Peyer's patch (tissue), 4 donors: Measurements from ENCODE around the gene ANKRD55. TPM values are rescaled to one million over a fixed set of nuclear protein-coding genes. Genes with fewer than 3 reads are reported as not detected.
"Not testable (repeated sequence)": the region's sequence is repeated elsewhere in the genome, so short reads cannot be mapped to it uniquely, and the experiment has no call there.

Experiments used
- DNase-seq, 3 donors: peaks; one replicate each; pipeline ENCODE4 v3.0.0-alpha.2; 2017 to 2019
- H3K27ac ChIP-seq, 4 donors: fragments of 200-600 bp; sonication (generic); one replicate each; pipeline ENCODE4 v1.5.1; 2016 to 2019
- H3K27me3 ChIP-seq, 2 donors: fragments of 200-600 bp; sonication (generic); one replicate each; pipeline ENCODE4 v1.5.1; 2019
- H3K36me3 ChIP-seq, 3 donors: fragments of 200-600 bp; sonication (generic); one replicate each; pipeline ENCODE4 v1.5.1; 2016 to 2019
- H3K4me1 ChIP-seq, 4 donors: fragments of 200-600 bp; sonication (generic); one replicate each; pipeline ENCODE4 v1.5.1; 2016 to 2019
- H3K4me3 ChIP-seq, 4 donors: fragments of 200-600 bp; sonication (generic); 1 replicate in 3 of 4; 2 replicates in 1 of 4; pipeline ENCODE4 v1.5.1; 2016 to 2019; ENCODE audit warnings: mild to moderate bottlenecking in 1 of 4
- H3K9me3 ChIP-seq, 4 donors: fragments of 200-600 bp; sonication (generic); one replicate each; pipeline ENCODE4 v1.5.1; 2016 to 2019; ENCODE audit warnings: mild to moderate bottlenecking in 1 of 4
- POLR2A ChIP-seq, 2 donors: fragments of 450-650 bp; IDR thresholded peaks; one replicate each; pipeline ENCODE4 v1.5.1; 2017; ENCODE audit warnings: antibody characterized with exemption in 2 of 2, mild to moderate bottlenecking in 2 of 2, moderate library complexity in 2 of 2
- total RNA-seq, 4 donors: library from RNA; depleted of rRNA; stranded (reverse); fragments of >200 nt; gene quantifications; one replicate each; pipeline ENCODE4 v1.1.0, GENCODE V29; 2016
- TF ChIP-seq, protein P1 (sequence below), 6 experiments: fragments of 450-650 bp in 4 of 6; fragments of 200-600 bp in 2 of 6; sonication (generic) in 1 of 6; IDR thresholded peaks; one replicate each; pipeline ENCODE4 v1.5.1; 2017 to 2019; ENCODE audit warnings: antibody characterized with exemption in 6 of 6, mild to moderate bottlenecking in 3 of 6, moderate library complexity in 1 of 6

The ANKRD55 gene
- total RNA-seq, 4 donors from 2014 or later = 0.80 to 8.3 TPM; not detected in 2

DNA sequence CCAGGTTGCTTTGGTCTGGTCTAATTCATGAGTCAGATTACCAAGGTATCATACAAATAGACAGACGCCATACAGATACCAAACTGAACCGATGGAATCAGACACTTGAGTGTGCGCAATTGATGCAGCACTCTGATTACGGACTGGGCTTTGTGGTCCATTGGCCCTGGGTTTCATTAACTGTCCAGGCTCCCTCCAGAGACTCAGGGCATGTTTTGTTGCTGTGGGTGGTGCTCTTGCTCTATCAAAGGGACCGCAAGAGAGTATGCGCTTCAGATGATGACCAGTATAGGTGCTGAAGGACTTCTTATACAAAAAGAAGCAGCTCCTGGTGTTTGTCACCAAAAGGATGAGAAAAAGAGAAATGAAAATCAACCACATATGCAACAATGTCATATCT is 36.9 kb upstream of the ANKRD55 start:
- Histone ChIP-seq H3K27me3 (no peaks in the 10 kb centered on the region), H3K9me3 (no peaks in the 10 kb centered on the region), H3K36me3 (no peaks in the 10 kb centered on the region), H3K27ac (peak overlapping the region in 1 of 4 donors; percentile 31), H3K4me1 (peaks cover 0 to 4% (median 0%) of the 10 kb centered on the region in 4 donors), H3K4me3 (no peak overlapping the region)
- TF ChIP-seq, protein P1, sequence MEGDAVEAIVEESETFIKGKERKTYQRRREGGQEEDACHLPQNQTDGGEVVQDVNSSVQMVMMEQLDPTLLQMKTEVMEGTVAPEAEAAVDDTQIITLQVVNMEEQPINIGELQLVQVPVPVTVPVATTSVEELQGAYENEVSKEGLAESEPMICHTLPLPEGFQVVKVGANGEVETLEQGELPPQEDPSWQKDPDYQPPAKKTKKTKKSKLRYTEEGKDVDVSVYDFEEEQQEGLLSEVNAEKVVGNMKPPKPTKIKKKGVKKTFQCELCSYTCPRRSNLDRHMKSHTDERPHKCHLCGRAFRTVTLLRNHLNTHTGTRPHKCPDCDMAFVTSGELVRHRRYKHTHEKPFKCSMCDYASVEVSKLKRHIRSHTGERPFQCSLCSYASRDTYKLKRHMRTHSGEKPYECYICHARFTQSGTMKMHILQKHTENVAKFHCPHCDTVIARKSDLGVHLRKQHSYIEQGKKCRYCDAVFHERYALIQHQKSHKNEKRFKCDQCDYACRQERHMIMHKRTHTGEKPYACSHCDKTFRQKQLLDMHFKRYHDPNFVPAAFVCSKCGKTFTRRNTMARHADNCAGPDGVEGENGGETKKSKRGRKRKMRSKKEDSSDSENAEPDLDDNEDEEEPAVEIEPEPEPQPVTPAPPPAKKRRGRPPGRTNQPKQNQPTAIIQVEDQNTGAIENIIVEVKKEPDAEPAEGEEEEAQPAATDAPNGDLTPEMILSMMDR (IDR thresholded peaks at IDR 0.05) = no peak
- TF ChIP-seq POLR2A (IDR thresholded peaks at IDR 0.05) = no peak
- DNase-seq = no peak

DNA sequence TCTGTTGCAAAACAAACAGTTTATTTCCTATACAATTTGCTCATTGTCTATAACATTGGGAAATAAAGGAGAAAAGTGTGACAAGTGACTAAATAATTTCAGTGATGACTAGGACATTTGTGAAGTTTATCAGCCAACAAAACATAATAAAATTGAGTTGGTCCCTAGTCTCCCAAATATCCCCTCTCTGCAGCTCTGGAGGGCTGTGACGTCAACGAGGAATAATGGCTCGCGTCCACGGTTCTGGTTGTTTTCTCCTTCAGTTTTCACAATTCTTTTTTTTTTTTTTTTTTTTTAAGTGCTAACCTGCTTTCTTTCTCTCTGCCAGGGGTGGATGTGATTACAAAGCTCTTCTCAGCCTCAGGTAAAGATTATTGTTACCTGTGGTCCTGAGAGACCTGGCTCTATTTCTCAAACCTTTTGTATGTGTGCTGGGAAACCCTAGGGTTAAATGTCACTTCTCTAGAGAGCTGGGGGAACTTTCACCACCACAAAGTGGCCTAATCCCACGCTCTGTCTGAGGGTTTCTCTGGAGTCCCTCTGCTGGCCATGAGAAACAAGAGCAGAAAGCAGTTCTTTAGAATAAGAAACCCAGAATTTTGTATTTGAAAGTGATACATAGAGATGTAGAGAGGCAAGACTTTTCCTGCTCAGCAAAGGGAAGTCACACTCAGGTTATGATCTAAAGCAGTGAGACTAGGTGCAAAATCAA is 36.2 kb upstream of the ANKRD55 start:
- DNase-seq = no peak
- H3K27ac ChIP-seq = no peak overlapping the region
- no peak overlapping the region for H3K4me3 ChIP-seq
- no peaks in the 10 kb centered on the region for H3K9me3 ChIP-seq
- no peaks in the 10 kb centered on the region for H3K27me3 ChIP-seq
- H3K36me3 ChIP-seq = no peaks in the 10 kb centered on the region
- peaks cover 0 to 4% (median 0%) of the 10 kb centered on the region in 4 donors for H3K4me1 ChIP-seq
- TF ChIP-seq, protein P1 (IDR thresholded peaks at IDR 0.05) = peak in 5 of 6 experiments; percentile 19 to 44 (median 34)
- no peak for TF ChIP-seq POLR2A (IDR thresholded peaks at IDR 0.05)

DNA sequence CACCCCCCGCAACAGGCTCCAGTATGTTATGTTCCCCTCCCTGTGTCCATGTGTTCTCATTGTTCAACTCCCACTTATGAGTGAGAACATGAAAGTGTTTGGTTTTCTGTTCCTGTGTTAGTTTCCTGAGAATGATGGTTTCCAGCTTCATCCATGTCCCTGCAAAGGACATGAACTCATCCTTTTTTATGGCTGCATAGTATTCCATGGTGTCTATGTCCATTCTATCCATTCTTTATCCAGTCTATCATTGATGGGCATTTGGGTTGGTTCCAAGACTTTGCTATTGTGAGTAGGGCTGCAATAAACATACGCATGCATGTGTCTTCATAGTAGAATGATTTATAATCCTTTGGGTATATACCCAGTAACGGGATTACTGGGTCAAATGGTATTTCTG is 35.6 kb upstream of the ANKRD55 start:
- not testable (repeated sequence) for H3K27me3 ChIP-seq, H3K4me1 ChIP-seq, H3K4me3 ChIP-seq, DNase-seq, H3K36me3 ChIP-seq, H3K9me3 ChIP-seq, H3K27ac ChIP-seq

DNA sequence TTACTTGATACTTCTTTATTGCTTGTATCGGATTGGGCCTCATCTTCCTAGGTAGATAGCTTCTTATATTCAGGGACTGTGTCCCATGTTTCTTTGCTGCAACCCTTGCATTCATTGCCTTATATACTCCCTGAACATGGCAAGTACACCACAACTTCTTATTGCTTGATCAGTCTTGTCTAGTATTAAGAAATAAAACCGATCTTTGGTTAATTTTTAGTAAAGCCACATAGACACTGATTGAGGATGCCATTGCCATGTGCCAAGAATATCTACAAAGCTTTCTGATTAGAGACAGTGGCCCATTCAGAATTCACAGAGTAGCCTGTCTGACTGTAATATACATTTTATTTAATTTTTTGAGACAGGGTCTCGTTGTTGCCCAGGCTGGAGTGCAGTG is 34.7 kb upstream of the ANKRD55 start:
- no peak overlapping the region for H3K4me3 ChIP-seq
- TF ChIP-seq, protein P1 (IDR thresholded peaks at IDR 0.05) = no peak
- TF ChIP-seq POLR2A (IDR thresholded peaks at IDR 0.05) = no peak
- H3K36me3 ChIP-seq = no peaks in the 10 kb centered on the region
- no peaks in the 10 kb centered on the region for H3K27me3 ChIP-seq
- no peaks in the 10 kb centered on the region for H3K9me3 ChIP-seq
- no peak overlapping the region for H3K27ac ChIP-seq
- peaks cover 0 to 4% (median 0%) of the 10 kb centered on the region in 4 donors for H3K4me1 ChIP-seq
- DNase-seq = no peak

DNA sequence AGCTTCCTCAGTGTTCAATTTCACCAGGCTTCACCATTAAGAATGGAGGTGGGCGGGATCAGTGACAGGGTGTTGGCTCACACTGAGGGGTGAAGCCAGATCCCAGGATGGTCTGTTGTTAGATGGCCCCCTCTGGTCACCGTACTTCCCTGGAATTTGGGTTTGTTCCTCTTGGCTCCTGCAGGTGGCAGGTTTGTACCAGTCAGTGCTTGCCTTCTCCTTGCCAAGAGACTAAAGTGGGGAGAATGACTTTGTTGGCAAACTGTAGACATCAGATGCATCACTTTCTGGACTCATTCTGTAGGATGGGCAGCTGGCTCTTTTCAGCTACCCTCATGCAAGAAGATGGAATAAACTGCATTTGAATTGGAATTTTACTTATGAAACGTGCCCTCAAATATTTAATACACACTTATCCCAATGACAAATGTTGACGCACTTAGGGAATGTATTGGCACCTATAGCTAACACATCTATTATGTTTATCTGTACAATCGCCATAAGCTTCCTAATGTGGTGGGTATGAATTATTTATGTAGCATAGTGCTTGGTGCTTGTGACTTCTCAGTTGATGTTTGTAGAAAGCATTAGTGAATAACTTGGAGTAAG is 31.4 kb upstream of the ANKRD55 start:
- TF ChIP-seq POLR2A (IDR thresholded peaks at IDR 0.05) = no peak
- TF ChIP-seq, protein P1 (IDR thresholded peaks at IDR 0.05) = peak in 5 of 6 experiments; percentile 33 to 59 (median 49)
- Histone ChIP-seq H3K4me1 (no peaks in the 10 kb centered on the region), H3K27ac (no peak overlapping the region), H3K36me3 (no peaks in the 10 kb centered on the region), H3K27me3 (no peaks in the 10 kb centered on the region), H3K9me3 (no peaks in the 10 kb centered on the region), H3K4me3 (no peak overlapping the region)
- DNase-seq = peak in 1 of 3 donors; percentile 18

DNA sequence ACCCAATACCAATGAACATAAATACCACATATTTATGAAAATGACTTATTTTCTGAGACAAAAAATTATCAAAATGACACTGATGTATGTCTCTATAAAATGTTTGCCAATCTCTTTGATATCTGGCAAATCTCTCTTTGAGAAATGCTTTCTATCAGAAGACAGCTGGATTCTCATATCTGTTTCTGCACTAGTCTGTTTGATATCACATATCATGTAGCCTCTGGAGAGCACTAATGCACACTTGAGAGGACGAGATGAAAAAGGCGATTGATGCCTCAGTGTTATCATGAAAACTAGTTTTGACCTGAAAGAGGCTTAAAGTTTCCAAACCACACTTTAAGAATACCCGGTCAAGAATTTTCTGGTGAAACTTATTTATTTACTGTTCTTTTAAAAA is 29.1 kb upstream of the ANKRD55 start:
- H3K9me3 ChIP-seq = no peaks in the 10 kb centered on the region
- H3K4me3 ChIP-seq = no peak overlapping the region
- H3K27ac ChIP-seq = no peak overlapping the region
- no peak for TF ChIP-seq POLR2A (IDR thresholded peaks at IDR 0.05)
- TF ChIP-seq, protein P1 (IDR thresholded peaks at IDR 0.05) = no peak
- no peak for DNase-seq
- no peaks in the 10 kb centered on the region for H3K4me1 ChIP-seq
- H3K36me3 ChIP-seq = no peaks in the 10 kb centered on the region
- no peaks in the 10 kb centered on the region for H3K27me3 ChIP-seq
